GM18517 (cell line): ENCODE data around the gene DAPK2.
A peak's percentile ranks its signal among the peaks of the same experiment; 100 is the strongest.
"Not testable (repeated sequence)": the region's sequence is repeated elsewhere in the genome, so short reads cannot be mapped to it uniquely, and the experiment has no call there.

ENCODE experiments used
- ATAC-seq: cut with Tn5 transposase; IDR thresholded peaks from one replicate; pipeline ENCODE4 v1.9.1; 2021; ENCODE audit warnings: mild to moderate bottlenecking, moderate library complexity; ENCODE audit not compliant: unreplicated experiment

Gene DAPK2

GRCh38 chr15:64046421-64047153, at the start of gene DAPK2:
Gene DAPK2, minus strand, starts transcription at chr15:64046485. Its CDS starts 6,224 bp downstream, at chr15:64040261.
- ATAC-seq: no peak

GRCh38 chr15:64095431-64095794, 49.1 kb upstream of the DAPK2 start:
- no peak for ATAC-seq

DNA sequence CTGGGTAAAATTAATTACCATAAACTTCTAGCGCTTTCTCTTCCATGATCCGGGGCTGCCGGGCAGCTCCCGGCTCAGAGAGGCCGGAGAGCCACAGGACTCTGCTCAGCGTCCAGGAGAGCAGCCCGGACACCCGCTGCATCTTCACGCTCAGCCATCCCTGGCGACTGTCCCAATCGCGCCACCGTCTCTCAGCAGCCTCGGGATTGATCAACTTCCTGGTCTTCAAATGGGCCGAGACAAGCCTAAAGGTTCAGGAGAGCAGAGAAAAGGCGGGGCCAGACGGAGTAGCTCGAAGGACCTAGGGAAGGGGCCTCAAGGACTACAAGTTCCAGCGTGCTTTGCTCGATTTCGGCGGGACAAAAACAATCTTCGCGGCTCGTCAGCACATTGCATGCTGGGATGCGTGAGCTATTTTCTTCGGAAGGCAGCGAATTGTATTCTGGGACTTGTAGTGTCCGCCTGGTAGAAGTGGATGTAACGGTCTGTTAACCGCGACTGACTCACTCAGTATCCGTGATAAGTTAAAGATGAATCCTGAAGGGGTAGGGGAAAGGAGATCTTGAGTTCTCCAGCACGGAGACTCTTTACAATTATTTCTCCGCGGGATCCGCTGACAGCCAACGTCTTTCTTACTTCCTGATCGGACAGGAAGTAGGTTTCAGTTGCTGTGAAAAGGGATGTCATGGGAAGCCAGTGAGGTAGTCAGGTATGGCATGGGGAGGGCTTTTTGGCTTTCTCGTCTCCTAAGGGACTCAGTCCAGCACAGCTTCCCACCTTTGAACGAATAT, 47.5 kb upstream of the DAPK2 start, which contains the start of gene CIAO2A:
TSS of gene CIAO2A (minus strand) at position 212 of the 791 bp plus-strand sequence. CDS start at position 142, 70 bp downstream.
- peak; percentile 57 for ATAC-seq

GRCh38 chr15:64092864-64093626, 46.8 kb upstream of the DAPK2 start:
- ATAC-seq: no peak

GRCh38 chr15:64092075-64092820, 46.0 kb upstream of the DAPK2 start:
- ATAC-seq: no peak

DNA sequence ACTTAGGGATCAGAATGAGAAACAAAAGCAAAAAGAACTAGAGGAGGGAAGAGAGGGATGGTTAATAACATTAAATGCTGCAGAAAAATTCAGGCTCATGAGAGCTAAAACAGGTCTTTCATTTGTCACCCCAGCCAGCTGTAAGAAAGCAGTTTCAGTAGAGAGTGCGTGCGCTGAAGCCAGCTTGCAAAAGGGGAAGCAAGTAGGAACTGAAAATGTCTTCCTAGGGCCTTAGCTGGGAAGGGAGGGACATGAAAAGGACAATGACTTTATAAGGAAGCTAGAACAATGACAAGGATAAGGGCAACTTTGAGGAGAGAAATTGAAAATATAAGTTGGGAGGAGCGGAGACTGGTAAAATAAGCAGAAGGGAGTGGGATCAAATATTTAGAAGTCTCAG, 44.2 kb upstream of the DAPK2 start:
- ATAC-seq: no peak

DNA sequence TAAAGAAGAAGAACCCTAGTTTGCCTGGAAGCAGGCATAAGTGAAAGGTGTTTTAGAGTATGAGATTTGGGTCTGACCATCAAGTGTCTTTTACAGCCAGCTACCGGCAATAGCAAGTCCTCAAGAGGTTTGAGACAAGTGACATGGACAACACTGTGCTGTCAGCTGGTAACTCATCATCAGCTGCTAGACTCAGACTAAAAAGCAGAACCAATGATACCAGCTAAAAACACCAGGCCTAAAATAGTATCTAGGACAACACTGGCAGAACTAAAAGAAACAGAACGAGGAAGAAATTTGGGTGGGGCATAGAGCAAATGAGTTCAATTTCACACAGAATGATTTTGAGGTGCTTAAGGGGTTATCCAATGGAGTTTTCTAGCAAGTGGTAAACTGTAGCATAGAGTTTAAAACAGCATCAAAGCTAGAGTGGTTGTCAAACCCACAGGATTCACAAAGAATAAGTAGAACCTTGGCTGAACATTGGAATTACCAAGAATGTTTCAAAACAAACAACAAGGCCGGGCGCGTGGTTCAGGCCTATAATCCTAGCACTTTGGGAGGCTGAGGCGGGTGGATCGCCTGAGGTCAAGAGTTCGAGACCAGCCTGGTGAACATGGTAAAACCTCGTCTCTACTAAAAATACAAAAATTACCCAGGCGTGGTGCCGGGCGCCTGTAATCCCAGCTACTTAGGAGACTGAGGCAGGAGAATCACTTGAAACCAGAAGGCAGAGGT, 43.4 kb upstream of the DAPK2 start:
- ATAC-seq: no peak

GRCh38 chr15:64082757-64083156, 36.5 kb upstream of the DAPK2 start:
- no peak for ATAC-seq

- not testable (repeated sequence) for ATAC-seq
These were observed 27.2 kb upstream of the DAPK2 start for GRCh38 chr15:64073496-64073895.

DNA sequence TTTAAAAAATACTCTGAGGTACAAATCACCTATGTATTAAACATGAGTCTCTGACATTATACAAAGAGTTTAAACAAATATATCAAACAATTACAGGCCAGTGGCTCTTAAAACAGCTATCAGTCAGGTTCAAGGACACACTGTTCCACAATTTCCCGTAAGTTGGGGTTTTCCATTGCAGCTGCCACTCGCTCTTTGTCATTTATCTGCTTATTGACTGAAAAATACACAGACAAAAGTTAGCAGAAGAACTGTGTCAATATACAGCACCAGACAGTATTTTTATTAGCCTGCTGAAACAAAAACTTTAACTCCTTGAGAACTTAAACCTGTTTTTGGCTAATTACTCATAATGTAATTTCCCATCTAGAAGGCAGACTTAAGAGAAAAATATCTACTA, 26.5 kb upstream of the DAPK2 start:
- no peak for ATAC-seq

- no peak for ATAC-seq
These were observed 25.9 kb upstream of the DAPK2 start for GRCh38 chr15:64071931-64072765.

DNA sequence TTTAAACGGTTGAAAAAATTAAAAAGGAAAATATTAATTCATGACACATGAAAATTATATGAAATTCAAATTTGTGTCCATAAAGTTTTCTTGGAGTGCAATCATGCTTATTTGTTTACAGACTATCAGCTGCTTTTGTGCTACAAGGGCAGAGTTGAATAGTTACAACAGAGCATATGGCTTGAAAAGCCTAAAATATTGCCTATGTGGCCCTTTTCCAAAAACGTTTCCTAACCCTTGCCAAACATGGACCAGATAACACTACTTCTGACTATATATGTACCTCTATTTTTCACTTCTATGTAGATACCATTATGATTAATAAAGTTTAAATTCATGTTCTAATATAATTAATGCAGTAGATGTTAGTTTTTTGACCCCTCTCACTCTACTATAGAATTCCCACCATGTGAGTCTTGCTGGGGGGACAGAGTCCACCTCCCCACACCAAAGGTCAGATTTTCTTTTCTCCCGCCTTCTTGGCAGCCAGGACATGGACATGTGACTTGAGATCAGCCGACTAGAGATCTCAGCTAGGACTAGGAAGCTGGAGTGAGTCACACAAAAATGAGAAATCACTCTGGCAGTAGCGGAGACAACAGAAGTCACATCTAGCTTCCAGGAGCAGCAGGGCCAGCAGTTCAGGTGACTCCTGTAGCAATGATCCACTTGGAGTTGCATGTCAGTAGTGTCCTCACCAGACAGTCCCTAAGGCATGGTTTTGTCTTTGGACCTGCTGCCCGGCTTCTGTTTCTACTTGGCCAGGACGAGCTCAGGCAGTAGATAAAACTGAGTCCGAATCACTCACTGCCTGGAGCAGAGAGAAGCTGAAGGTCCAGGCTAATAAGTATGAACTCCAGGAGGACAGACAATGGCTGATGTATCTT, 24.9 kb upstream of the DAPK2 start:
- no peak for ATAC-seq

- ATAC-seq: no peak
These were observed 23.8 kb upstream of the DAPK2 start for GRCh38 chr15:64070106-64070505.

- no peak for ATAC-seq
These were observed 21.8 kb upstream of the DAPK2 start for GRCh38 chr15:64068133-64068532.

DNA sequence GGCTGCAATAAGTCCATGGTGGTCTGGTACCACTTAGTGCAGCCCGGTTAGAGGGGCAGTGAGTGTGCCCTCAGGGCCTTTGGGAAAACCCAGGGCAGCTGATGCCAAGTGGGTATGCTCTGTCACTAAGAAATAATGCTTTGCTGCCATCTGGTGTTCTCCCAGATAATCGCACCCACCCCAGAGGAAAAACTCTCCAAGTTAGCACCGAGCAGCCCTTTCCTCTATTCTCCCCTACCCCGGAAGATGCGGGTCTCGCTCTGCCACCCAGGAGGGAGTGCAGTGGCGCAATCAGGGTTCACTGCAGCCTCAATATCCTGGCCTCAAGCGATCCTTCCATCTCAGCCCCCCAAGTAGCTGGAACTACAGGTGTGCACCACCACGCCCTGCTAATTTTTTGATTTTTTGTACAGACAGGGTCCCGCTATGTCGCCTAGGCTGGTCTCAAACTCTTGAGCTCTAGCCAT, 21.3 kb upstream of the DAPK2 start:
- no peak for ATAC-seq

GRCh38 chr15:64066451-64066850, 20.2 kb upstream of the DAPK2 start:
- ATAC-seq: no peak

- ATAC-seq: no peak
These were observed 14.4 kb upstream of the DAPK2 start for GRCh38 chr15:64060716-64061115.

GRCh38 chr15:64059104-64059503, 12.8 kb upstream of the DAPK2 start:
- ATAC-seq: not testable (repeated sequence)
